HG03342 (cell line): ENCODE measurements around the gene STC2.
A peak's percentile ranks its signal among the peaks of the same experiment; 100 is the strongest.

Experiments
- ATAC-seq: cut with Tn5 transposase; IDR thresholded peaks from one replicate; pipeline ENCODE4 v1.9.1; 2021; ENCODE audit warnings: mild to moderate bottlenecking, moderate library complexity; ENCODE audit not compliant: unreplicated experiment

STC2 gene

GRCh38 chr5:173329491-173330337, 1.5 kb upstream of the STC2 start:
- ATAC-seq: peak; percentile 22

- no peak for ATAC-seq
These were observed 753 bp upstream of the STC2 start for GRCh38 chr5:173328844-173329490.

GRCh38 chr5:173327084-173327947, 898 bp downstream of the STC2 start:
- no peak for ATAC-seq

- ATAC-seq: no peak
These were observed 1.7 kb downstream of the STC2 start for GRCh38 chr5:173326501-173326960.

- ATAC-seq: no peak
These were observed 3.0 kb downstream of the STC2 start for GRCh38 chr5:173325091-173325698.

- ATAC-seq: no peak
These were observed 3.9 kb downstream of the STC2 start for GRCh38 chr5:173324115-173325001.

GRCh38 chr5:173323799-173324114, 4.5 kb downstream of the STC2 start:
- no peak for ATAC-seq

- ATAC-seq: no peak
These were observed 5.0 kb downstream of the STC2 start for GRCh38 chr5:173323106-173323798.

GRCh38 chr5:173321886-173322285, 6.3 kb downstream of the STC2 start:
- no peak for ATAC-seq

- ATAC-seq: no peak
These were observed 8.0 kb downstream of the STC2 start for GRCh38 chr5:173320259-173320658.

- no peak for ATAC-seq
These were observed 8.6 kb downstream of the STC2 start for GRCh38 chr5:173319646-173320045.

- no peak for ATAC-seq
These were observed 9.2 kb downstream of the STC2 start for GRCh38 chr5:173318881-173319620.

GRCh38 chr5:173318330-173318729, 9.9 kb downstream of the STC2 start:
- ATAC-seq: no peak

GRCh38 chr5:173317852-173318251, 10.4 kb downstream of the STC2 start:
- ATAC-seq: no peak

- ATAC-seq: no peak
These were observed 11.0 kb downstream of the STC2 start for GRCh38 chr5:173317091-173317730.

GRCh38 chr5:173316339-173317020, 11.7 kb downstream of the STC2 start:
- no peak for ATAC-seq

- ATAC-seq: no peak
These were observed 12.5 kb downstream of the STC2 start for GRCh38 chr5:173315495-173316338.
